Panc1 (cell line): ENCODE results near the gene FAM241B.

Experiments
- CTCF ChIP-seq: fragments of 450-650 bp; IDR thresholded peaks from 2 replicates; pipeline ENCODE4 v1.5.1; 2017; ENCODE audit warnings: mild to moderate bottlenecking
- POLR2AphosphoS5 ChIP-seq: IDR thresholded peaks from 2 replicates; pipeline ENCODE4 v1.6.1; 2012; ENCODE audit warnings: mild to moderate bottlenecking, low read depth, low read length, moderate library complexity
- SIN3A ChIP-seq: IDR thresholded peaks from 2 replicates; pipeline ENCODE4 v1.6.1; 2012; ENCODE audit warnings: low read depth, mild to moderate bottlenecking, low read length, moderate library complexity, borderline replicate concordance; ENCODE audit not compliant: insufficient read depth
- TF ChIP-seq, protein P1 (sequence below), 2 experiments: IDR thresholded peaks; 2 replicates each; pipeline ENCODE4 v1.6.1; 2011 to 2012; ENCODE audit warnings: low read depth in 2 of 2, control low read depth in 1 of 2, low read length in 1 of 2, mild to moderate bottlenecking in 1 of 2, moderate library complexity in 1 of 2; ENCODE audit not compliant: insufficient read depth in 1 of 2

DNA sequence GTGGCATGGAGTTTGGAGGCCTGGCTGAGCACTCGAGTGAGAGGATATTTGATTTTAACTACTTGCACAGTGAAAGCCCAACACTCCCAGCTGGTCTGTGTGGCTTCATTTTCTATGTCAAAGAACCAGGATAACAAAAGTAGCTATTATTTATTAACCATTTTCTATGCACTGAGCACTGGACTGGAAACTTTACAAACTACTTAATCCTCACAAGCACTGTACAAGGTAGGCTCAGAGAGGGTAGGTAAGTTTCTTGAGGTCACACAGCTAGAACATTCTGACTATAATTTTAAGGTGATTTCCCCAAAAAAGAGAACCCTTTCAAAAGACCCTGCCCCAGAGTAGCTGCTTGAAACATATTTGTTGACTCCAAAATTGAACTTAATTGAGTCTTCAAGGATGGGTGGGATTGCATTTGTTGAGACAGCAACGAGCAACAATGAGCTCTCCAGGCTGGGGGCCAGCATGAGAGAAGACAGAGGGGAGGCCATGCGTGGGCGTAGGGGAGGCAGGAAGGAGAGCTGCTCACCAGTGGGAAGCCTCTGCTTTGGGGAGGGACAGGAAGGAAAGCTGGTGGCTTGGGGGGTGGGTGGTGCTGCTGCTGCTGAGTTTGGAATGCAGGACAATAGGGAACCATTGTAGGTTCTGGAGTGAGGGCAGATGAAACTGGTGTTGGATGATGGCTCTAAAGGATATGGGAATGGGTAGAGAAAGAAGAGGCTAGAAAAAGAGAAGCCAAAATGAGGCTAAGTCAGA is 31.5 kb downstream of the FAM241B start:
- TF ChIP-seq CTCF (no peak), POLR2AphosphoS5 (no peak), SIN3A (no peak)
- TF ChIP-seq, protein P1, sequence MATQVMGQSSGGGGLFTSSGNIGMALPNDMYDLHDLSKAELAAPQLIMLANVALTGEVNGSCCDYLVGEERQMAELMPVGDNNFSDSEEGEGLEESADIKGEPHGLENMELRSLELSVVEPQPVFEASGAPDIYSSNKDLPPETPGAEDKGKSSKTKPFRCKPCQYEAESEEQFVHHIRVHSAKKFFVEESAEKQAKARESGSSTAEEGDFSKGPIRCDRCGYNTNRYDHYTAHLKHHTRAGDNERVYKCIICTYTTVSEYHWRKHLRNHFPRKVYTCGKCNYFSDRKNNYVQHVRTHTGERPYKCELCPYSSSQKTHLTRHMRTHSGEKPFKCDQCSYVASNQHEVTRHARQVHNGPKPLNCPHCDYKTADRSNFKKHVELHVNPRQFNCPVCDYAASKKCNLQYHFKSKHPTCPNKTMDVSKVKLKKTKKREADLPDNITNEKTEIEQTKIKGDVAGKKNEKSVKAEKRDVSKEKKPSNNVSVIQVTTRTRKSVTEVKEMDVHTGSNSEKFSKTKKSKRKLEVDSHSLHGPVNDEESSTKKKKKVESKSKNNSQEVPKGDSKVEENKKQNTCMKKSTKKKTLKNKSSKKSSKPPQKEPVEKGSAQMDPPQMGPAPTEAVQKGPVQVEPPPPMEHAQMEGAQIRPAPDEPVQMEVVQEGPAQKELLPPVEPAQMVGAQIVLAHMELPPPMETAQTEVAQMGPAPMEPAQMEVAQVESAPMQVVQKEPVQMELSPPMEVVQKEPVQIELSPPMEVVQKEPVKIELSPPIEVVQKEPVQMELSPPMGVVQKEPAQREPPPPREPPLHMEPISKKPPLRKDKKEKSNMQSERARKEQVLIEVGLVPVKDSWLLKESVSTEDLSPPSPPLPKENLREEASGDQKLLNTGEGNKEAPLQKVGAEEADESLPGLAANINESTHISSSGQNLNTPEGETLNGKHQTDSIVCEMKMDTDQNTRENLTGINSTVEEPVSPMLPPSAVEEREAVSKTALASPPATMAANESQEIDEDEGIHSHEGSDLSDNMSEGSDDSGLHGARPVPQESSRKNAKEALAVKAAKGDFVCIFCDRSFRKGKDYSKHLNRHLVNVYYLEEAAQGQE (IDR thresholded peaks at IDR 0.05; ENCODE audit: insufficient read depth in 1 of 2, low read depth in 2 of 2, low read length in 1 of 2), result no peak
